Left lung (tissue), 10 donors: ENCODE measurements around the gene GALNT16. TPM values are rescaled to one million over a fixed set of nuclear protein-coding genes. Genes with fewer than 3 reads are reported as not detected.
"Not testable (repeated sequence)": the region's sequence is repeated elsewhere in the genome, so short reads cannot be mapped to it uniquely, and the experiment has no call there.

Source experiments
- ATAC-seq: fragments of 200-7000 bp; cut with Tn5 transposase; one replicate; pipeline ENCODE4 v1.9.1; 2020; ENCODE audit warnings: moderate library complexity
- DNase-seq, 4 donors: peaks; one replicate each; pipeline ENCODE4 v3.0.0-alpha.2; 2013 to 2020
- H3K27ac ChIP-seq, 2 donors: fragments of 200-600 bp; sonication (generic) in 1 of 2; one replicate each; pipeline versions ENCODE4 v1.5.0 to v1.8.0; 2020 to 2021
- H3K27me3 ChIP-seq, 2 donors: fragments of 200-600 bp; sonication (generic) in 1 of 2; one replicate each; pipeline versions ENCODE4 v1.5.0 to v1.8.0; 2020 to 2021
- H3K36me3 ChIP-seq, 2 donors: fragments of 200-600 bp; sonication (generic) in 1 of 2; one replicate each; pipeline versions ENCODE4 v1.5.0 to v1.8.0; 2020 to 2021
- H3K4me1 ChIP-seq, 2 donors: fragments of 200-600 bp; one replicate each; pipeline ENCODE4 v1.8.0; 2021
- H3K4me3 ChIP-seq, 2 donors: fragments of 200-600 bp; sonication (generic) in 1 of 2; one replicate each; pipeline versions ENCODE4 v1.5.0 to v1.8.0; 2020 to 2021; ENCODE audit warnings: mild to moderate bottlenecking in 1 of 2
- H3K9me3 ChIP-seq, 2 donors: fragments of 200-600 bp; sonication (generic) in 1 of 2; one replicate each; pipeline versions ENCODE4 v1.5.0 to v1.8.0; 2020 to 2021
- CTCF ChIP-seq, 2 donors: fragments of 200-600 bp; sonication (generic) in 1 of 2; IDR thresholded peaks; one replicate each; pipeline versions ENCODE4 v1.5.0 to v1.8.0; 2021; ENCODE audit warnings: antibody characterized with exemption in 2 of 2
- intact Hi-C, 2 donors: fragments of 100-400 bp; cut with DNase I; formaldehyde crosslinking; loops; one replicate each; pipeline versions ENCODE4 v1.11.2 to v1.14.2; 2022
- polyA plus RNA-seq, 6 donors: library from polyadenylated mRNA; unstranded; fragments of 120-200 nt; gene quantifications; one replicate each; pipeline ENCODE4 v1.2.1, GENCODE V29; 2013; ENCODE audit not compliant: insufficient read length in 6 of 6
- total RNA-seq, 2 donors: library from RNA; stranded (reverse); fragmentation: NEBNext Ultra II Directional; extraction: Animal tissue kit (Norgen Biotek cat#: 25700); gene quantifications; one replicate each; pipeline ENCODE4 v1.2.1, GENCODE V29; 2021
- donor health status: DM: no; HTN: yes; CAD: no.
- donor health status: DM: no; HTN: no; CAD: no.

Gene GALNT16
- total and polyA plus RNA-seq, 8 donors, result 2.4 to 5.0 (median 3.7) TPM

- Histone ChIP-seq H3K4me1 (no peaks in the 10 kb centered on the region), H3K4me3 (no peak overlapping the region), H3K27ac (no peak overlapping the region), H3K36me3 (no peaks in the 10 kb centered on the region), H3K9me3 (no peaks in the 10 kb centered on the region), H3K27me3 (no peaks in the 10 kb centered on the region)
- TF ChIP-seq CTCF (IDR thresholded peaks at IDR 0.05), result no peak
- intact Hi-C loops, result no loop called here
- DNase-seq (peak in 1 of 4 donors; percentile 9), ATAC-seq (peak; percentile 60)
Observed at GRCh38 chr14:69288011-69288771, 28.2 kb downstream of the GALNT16 start.

- ATAC-seq (no peak), DNase-seq (no peak)
- Histone ChIP-seq H3K4me3 (no peak overlapping the region), H3K27me3 (no peaks in the 10 kb centered on the region), H3K27ac (no peak overlapping the region), H3K4me1 (no peaks in the 10 kb centered on the region), H3K36me3 (no peaks in the 10 kb centered on the region), H3K9me3 (no peaks in the 10 kb centered on the region)
- intact Hi-C loops, result no loop called here
- no peak for TF ChIP-seq CTCF (IDR thresholded peaks at IDR 0.05)
Observed at GRCh38 chr14:69288956-69289705, 29.2 kb downstream of the GALNT16 start.

GRCh38 chr14:69289811-69290520, 30.0 kb downstream of the GALNT16 start:
- no peaks in the 10 kb centered on the region for H3K36me3 ChIP-seq
- H3K9me3 ChIP-seq, result no peaks in the 10 kb centered on the region
- H3K27me3 ChIP-seq, result no peaks in the 10 kb centered on the region
- ATAC-seq (no peak), DNase-seq (no peak)
- intact Hi-C loops, result no loop called here
- H3K4me3 ChIP-seq, result no peak overlapping the region
- TF ChIP-seq CTCF (IDR thresholded peaks at IDR 0.05), result no peak
- H3K4me1 ChIP-seq, result no peaks in the 10 kb centered on the region
- H3K27ac ChIP-seq, result no peak overlapping the region

GRCh38 chr14:69290881-69291280, 30.9 kb downstream of the GALNT16 start:
- ATAC-seq, H3K9me3 ChIP-seq, DNase-seq, H3K27ac ChIP-seq, H3K4me1 ChIP-seq, intact Hi-C loops, H3K4me3 ChIP-seq, H3K36me3 ChIP-seq, H3K27me3 ChIP-seq: not testable (repeated sequence)

- Histone ChIP-seq H3K36me3 (no peaks in the 10 kb centered on the region), H3K4me1 (no peaks in the 10 kb centered on the region), H3K27ac (no peak overlapping the region), H3K4me3 (no peak overlapping the region), H3K27me3 (no peaks in the 10 kb centered on the region), H3K9me3 (no peaks in the 10 kb centered on the region)
- intact Hi-C loops, result no loop called here
- no peak for TF ChIP-seq CTCF (IDR thresholded peaks at IDR 0.05)
- DNase-seq (no peak), ATAC-seq (no peak)
Observed at GRCh38 chr14:69291396-69291795, 31.4 kb downstream of the GALNT16 start.
